ENCODE measurements around the gene ISG15.
"Not testable (repeated sequence)": the region's sequence is repeated elsewhere in the genome, so short reads cannot be mapped to it uniquely, and the experiment has no call there.

The ISG15 gene

GRCh38 chr1:1046767-1047166 is 33.5 kb downstream of the ISG15 start:
- DNase-seq (ENCODE audit: low read depth), result no peak

- no peak for DNase-seq (ENCODE audit: low read depth)
Measured at GRCh38 chr1:1047407-1047806, 34.1 kb downstream of the ISG15 start.

GRCh38 chr1:1047963-1048362 is 34.7 kb downstream of the ISG15 start:
- no peak for DNase-seq (ENCODE audit: low read depth)

GRCh38 chr1:1048765-1049164 is 35.5 kb downstream of the ISG15 start:
- no peak for DNase-seq (ENCODE audit: low read depth)

GRCh38 chr1:1049318-1050165 is 36.2 kb downstream of the ISG15 start:
- DNase-seq (ENCODE audit: low read depth), result no peak

- DNase-seq (ENCODE audit: low read depth), result no peak
Measured at GRCh38 chr1:1050577-1051052, 37.3 kb downstream of the ISG15 start.

GRCh38 chr1:1051127-1051810 is 38.0 kb downstream of the ISG15 start:
- DNase-seq (ENCODE audit: low read depth), result no peak

GRCh38 chr1:1052003-1052840 is 38.9 kb downstream of the ISG15 start:
- DNase-seq (ENCODE audit: low read depth), result no peak

GRCh38 chr1:1053022-1053421 is 39.7 kb downstream of the ISG15 start:
- no peak for DNase-seq (ENCODE audit: low read depth)

GRCh38 chr1:1053682-1054081 is 40.4 kb downstream of the ISG15 start:
- DNase-seq (ENCODE audit: low read depth), result no peak

GRCh38 chr1:1054099-1054700 is 40.9 kb downstream of the ISG15 start:
- no peak for DNase-seq (ENCODE audit: low read depth)

- no peak for DNase-seq (ENCODE audit: low read depth)
Measured at GRCh38 chr1:1054971-1055370, 41.7 kb downstream of the ISG15 start.

- DNase-seq (ENCODE audit: low read depth), result no peak
Measured at GRCh38 chr1:1055841-1056736, 42.8 kb downstream of the ISG15 start.

GRCh38 chr1:1057769-1058087 is 44.4 kb downstream of the ISG15 start:
- DNase-seq (ENCODE audit: low read depth), result not testable (repeated sequence)

GRCh38 chr1:1058088-1058905 is 45.0 kb downstream of the ISG15 start:
- DNase-seq (ENCODE audit: low read depth), result no peak

- no peak for DNase-seq (ENCODE audit: low read depth)
Measured at GRCh38 chr1:1058921-1059493, 45.7 kb downstream of the ISG15 start.

GRCh38 chr1:1059494-1060280 is 46.4 kb downstream of the ISG15 start:
- DNase-seq (ENCODE audit: low read depth), result peak; percentile 23

- no peak for DNase-seq (ENCODE audit: low read depth)
Measured at GRCh38 chr1:1060281-1061000, 47.1 kb downstream of the ISG15 start.

Data from HS-5 (cell line).